ENCODE measurements around the gene GABBR1. TPM values are rescaled to one million over a fixed set of nuclear protein-coding genes. Genes with fewer than 3 reads are reported as not detected.

The GABBR1 gene
- polyA plus RNA-seq, 4 donors: 33.2 to 114 (median 74.1) TPM

DNA sequence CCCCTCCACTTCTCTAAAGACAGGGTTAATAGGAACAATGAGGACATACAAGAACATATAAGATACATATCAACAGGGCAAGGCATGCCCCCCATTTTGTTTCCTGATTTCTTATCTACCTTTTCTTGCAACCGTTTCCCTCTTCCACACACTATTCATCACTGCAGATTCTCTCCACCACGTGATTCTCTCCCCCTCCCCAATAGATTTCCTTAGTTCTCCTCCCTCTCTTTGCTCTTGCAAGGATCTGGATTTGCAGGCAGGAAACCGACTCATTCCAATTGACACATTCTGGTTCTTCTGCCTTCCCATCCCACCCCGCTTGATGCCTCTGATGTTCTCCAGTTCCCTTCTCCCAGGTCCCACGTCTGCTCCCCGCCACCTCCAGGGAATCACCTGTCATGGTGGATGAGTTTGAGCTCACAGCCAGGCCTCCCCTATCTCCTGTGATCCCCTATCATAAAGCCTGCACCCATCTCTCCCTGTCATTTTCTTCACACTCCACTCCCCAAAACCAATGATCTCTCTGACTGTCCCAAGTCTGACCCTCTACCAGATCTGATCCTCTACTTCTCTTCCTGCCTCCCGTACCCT lies 7.5 kb downstream of the GABBR1 start:
- DNase-seq (ENCODE audit: low read depth in 4 of 4, low spot score in 2 of 4): no peak

GRCh38 chr6:29624520-29624961 lies 8.4 kb downstream of the GABBR1 start:
- DNase-seq (ENCODE audit: low read depth in 4 of 4, low spot score in 2 of 4): no peak

DNA sequence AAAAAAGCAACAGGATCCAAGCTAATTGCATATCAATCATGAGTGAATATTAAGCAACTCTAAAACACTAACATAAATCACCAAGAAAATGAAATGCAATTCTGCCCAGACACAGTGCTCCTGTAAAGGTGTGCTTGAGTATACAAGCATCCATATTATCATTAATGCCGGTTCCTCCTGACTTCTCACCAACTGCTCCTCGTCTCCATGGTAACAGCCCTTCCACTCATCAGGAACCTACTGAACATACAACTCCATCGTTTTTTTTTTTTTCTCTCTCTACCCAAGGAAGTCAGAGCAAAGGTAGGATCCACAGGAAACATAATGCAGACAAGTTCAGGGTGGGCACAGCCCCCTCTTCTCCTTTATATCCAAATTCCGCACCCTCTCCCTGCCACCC lies 12.4 kb downstream of the GABBR1 start:
- no peak for DNase-seq (ENCODE audit: low read depth in 4 of 4, low spot score in 2 of 4)

GRCh38 chr6:29619578-29620160 lies 13.3 kb downstream of the GABBR1 start:
- DNase-seq (ENCODE audit: low read depth in 4 of 4, low spot score in 2 of 4): no peak

DNA sequence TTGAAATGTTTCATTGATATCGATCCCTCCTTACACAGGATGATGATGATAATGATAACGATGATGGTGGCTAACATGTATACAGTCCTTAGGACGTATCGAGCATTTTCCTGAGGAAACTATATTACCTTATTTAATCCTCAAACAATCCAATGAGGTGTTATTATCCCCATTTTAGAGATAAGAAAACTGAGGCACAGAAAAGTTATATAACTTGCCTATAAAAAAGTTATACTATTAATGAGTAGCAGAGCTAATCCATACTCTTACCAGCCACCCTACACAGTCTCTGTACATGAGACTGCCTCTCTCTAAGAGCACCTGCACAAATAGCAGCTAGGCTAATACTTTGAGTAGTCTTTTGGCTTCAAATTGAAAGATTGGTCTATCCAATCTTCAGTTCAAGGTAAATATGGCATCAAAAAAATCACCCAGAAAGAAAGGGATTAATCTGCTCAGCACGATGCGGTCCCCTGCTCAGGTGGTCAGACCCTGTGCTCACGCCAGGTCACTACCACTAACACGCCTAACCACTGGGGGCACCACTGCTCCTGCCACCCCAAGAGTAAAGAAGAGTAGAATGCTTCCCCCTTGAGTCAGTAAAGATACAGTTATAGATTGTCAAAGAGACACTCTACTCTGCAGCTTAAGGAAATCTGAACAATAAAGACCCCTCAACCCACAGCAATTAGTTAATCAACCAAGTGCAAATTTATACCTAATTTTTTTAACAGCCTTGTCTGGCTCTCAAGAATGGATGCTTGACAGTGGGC lies 15.0 kb downstream of the GABBR1 start:
- DNase-seq (ENCODE audit: low read depth in 4 of 4, low spot score in 2 of 4): no peak

DNA sequence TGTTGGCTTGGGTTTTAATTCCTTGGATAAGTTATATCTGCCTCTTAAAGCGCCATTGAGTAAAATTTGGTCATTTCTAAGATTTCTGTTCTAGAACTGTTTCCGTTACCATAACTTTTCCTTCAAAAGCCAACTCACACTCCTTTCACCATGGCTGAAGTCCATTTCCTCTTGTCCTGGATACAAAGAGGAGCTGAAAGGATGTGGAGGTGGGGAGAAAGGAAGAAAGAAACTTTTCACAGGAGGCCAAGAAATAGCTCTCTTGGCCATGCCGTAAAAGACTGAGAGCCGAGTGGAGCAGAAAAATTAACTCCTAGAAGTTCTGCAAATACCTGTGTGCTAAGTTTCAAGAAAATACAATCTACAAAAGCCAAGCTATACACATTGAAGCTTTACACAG lies 21.6 kb downstream of the GABBR1 start:
- no peak for DNase-seq (ENCODE audit: low read depth in 4 of 4, low spot score in 2 of 4)

DNA sequence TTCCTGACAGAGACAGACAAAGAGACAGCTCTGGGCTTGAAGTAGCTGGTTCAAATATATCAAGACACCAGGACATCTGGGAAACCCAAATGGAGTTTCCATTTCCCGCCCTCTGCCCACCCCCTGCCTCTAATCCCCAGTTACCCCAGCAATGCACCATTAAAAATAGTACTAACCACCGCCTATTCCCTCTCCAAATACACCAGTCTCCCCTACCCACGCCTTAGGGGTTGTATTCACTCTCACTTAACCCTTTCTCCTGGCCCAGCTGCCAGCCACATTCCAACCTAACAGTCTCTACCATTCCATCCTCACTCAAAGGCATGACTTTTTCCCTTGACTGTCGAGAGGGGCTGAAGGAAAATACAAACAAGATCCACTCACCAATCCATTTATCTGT lies 22.4 kb downstream of the GABBR1 start:
- no peak for DNase-seq (ENCODE audit: low read depth in 4 of 4, low spot score in 2 of 4)

DNA sequence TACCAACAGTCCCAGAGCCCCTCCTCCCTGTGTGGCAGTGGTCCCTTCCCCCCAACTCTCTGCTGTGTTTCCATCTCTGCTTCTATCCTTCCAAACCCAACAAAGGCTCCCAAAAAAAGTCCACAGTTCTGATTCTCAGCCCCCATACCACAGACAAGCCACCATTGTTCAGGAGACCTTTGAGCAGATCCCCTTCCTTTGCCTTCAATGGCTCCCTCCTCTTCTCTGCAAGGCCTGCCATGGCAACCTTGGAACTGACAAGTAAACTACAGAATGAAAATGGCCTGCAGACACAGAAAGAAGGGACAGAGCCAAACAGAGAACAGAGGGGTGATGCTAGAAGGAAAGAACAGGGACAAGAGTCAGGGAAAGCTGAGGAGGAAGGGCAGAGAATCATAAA lies 24.9 kb downstream of the GABBR1 start:
- no peak for DNase-seq (ENCODE audit: low read depth in 4 of 4, low spot score in 2 of 4)

DNA sequence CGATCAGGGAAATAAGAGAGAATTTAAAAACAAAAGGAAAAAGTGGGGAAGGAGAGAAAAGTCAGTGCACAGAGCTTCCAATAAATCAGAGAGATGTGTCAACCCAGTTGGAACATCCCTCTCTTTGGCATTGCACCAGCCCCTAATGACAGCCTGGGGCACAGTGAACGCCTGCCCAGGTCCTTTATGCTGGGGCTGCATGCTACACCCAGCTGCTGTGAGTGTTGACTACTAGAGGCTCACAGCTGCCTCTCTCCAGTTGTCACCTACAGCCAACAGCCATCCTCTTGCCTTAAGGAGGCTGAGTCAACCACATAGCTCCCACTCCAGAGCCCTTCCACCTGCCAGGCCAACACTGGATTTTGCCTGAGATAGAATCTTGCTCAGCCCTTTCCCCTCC lies 29.1 kb downstream of the GABBR1 start:
- DNase-seq (ENCODE audit: low read depth in 4 of 4, low spot score in 2 of 4): no peak

GRCh38 chr6:29603456-29603855 lies 29.5 kb downstream of the GABBR1 start:
- DNase-seq (ENCODE audit: low read depth in 4 of 4, low spot score in 2 of 4): no peak

DNA sequence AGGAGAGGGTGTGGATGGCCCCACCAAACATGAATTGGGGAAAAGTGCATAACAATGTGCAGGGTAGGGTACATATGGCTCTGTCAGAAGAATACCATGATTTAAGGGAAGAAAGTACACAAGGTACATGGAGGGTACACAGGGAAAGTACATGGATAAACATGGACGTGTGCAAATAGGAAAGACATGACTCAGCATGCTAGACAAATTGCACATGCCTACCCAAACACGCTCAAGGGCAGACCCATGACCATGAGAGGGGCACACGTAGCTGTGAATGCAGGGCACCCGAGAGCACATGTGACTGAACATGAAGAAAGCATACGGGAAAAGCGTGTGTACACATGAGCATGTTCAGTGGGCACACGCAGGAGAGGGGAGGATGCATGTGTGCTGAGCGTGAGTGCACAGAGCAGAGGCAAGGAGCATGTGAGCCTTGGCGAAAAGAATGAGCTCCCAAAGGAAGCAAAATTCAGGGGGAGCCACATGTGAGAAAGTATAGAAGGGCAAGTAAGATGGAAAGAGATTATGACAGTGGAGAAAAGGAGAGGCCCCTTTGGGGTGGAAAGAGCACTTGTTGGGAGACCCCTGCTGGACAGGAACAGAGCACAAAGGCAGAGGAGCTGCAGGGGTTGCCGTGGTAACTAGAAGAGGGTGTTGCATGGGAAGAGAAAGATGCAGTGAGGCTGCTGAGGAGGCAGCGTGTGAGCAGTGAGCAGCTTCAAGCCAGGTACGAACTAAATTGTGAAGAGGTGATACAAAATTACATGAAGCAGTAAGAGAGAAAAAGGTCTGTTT lies 30.2 kb downstream of the GABBR1 start:
- DNase-seq (ENCODE audit: low read depth in 4 of 4, low spot score in 2 of 4): no peak

DNA sequence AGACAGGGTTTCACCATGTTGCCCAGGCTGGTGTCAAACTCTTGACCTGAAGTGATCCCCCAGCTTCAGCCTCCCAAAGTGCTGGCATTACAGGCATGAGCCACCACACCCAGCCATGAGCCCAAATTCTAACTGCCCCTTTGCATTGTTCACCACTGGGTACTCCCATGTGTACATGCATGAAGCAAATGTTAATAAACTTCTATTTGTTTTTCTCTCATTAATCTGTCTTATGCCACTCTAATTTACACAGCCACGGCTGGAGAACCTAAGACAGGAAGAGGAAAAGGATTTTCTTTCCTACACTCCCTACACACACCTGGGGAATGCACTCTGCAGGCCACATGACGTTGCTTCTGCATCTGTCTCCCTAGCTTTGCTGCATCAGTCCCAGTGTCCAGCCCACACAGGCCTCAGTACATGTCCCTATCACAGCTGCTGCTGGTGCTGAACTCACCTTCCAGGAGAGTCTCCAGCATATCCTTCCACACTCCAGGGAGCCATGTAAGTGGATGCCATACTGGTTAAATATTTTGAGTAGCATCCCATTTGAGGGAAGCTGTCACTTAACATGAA lies 34.7 kb downstream of the GABBR1 start:
- DNase-seq (ENCODE audit: low read depth in 4 of 4, low spot score in 2 of 4): no peak

GRCh38 chr6:29597184-29597583 lies 35.8 kb downstream of the GABBR1 start:
- DNase-seq (ENCODE audit: low read depth in 4 of 4, low spot score in 2 of 4): no peak

GRCh38 chr6:29596381-29596900 lies 36.5 kb downstream of the GABBR1 start:
- DNase-seq (ENCODE audit: low read depth in 4 of 4, low spot score in 2 of 4): no peak

DNA sequence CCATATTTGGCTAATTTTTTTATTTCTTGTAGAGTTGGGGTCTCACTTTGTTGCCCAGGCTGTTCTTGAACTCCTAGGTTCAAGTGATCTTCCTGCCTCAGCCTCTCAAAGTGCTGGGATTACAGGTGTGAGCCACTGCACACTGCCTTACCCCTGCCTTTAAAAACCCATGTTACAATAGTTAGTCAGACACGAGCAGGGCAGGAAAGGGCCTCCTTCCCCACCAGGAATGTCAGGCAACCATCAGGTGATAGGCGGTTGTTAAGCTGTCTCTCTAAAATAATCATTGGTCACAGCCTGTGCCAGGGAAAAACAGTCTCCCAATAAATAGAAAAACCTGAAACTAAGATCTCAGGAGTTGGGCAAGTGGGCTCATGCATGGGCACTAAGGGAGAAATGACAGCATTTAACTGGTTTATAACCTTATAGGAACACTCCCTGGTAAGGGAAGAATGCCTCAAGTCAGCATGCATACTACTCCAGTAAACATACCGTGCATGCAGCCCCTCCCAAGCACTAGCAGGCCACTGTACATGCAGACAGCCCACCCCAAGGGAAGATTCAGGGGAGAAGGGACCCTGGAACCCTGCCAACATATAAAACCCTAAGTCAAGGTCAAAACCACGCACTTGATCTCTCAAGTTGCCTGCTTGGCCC lies 39.7 kb downstream of the GABBR1 start:
- peak in 1 of 4 donors; percentile 3 for DNase-seq (ENCODE audit: low read depth in 4 of 4, low spot score in 2 of 4)

DNA sequence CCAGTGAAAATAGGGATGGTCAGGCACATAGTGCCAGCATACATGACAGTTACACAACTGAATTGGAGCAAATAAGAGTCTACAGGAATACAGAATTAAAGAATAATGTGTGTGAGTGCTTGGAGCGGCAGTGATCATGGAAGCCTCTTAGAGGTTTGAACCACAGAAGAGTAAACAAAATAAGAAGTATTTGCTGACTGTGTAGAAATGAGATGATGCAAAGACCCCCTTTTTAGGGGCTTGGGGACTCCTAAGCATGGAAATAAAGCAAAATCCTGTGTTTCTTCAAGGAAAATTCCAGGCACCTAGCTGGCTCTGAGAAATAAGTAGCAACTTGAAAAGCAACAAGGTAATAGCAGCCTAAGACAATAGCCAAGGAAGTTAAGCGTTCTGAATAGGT lies 41.3 kb downstream of the GABBR1 start:
- no peak for DNase-seq (ENCODE audit: low read depth in 4 of 4, low spot score in 2 of 4)

DNA sequence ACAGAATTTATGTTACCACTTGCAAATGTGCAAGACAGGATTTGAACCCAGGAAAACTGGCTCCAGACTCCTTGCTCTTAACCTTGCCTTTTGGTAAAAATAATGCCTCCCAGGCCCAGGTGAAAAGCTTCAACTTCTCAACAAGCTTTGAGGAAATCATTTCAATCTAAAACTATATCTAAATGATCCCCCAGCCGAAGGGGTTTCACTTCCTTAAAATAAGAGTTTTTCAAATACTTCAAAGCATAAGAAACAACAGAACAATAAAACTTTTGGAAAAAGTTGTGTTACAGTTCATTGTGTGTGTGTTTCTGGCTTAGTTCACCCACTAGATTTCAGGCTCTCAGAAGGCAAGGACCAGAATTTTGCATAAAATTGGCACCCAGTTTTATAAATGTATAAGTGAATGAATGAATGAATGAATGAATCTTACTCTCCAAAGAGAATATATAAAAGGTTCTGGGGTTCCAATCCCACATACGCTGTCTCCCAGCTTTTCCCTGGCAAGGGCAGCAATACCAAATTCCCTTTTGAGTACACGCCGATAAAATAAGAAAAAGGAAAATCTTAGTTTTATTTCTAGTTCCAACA lies 42.7 kb downstream of the GABBR1 start:
- no peak for DNase-seq (ENCODE audit: low read depth in 4 of 4, low spot score in 2 of 4)

GRCh38 chr6:29589423-29590048 lies 43.4 kb downstream of the GABBR1 start:
- peak in 3 of 4 donors; percentile 11 to 27 (median 18) for DNase-seq (ENCODE audit: low read depth in 4 of 4, low spot score in 2 of 4)

GRCh38 chr6:29584821-29585220 lies 48.2 kb downstream of the GABBR1 start, which contains the start of gene OR2H2:
Gene OR2H2, plus strand, starts transcription at chr6:29585121. Its CDS starts 2,824 bp downstream, at chr6:29587945.
- no peak for DNase-seq (ENCODE audit: low read depth in 4 of 4, low spot score in 2 of 4)
